Measurements from ENCODE around the gene TAS2R40. TPM values are rescaled to one million over a fixed set of nuclear protein-coding genes. Genes with fewer than 3 reads are reported as not detected.

TAS2R40 gene
- total and polyA plus RNA-seq, 12 donors = not detected

- WGBS, 4 donors = 12 to 19% (median 16%) methylated on average over 9 of the region's 9 CpGs
- Histone ChIP-seq H3K27ac (peak overlapping the region in 3 of 5 donors; percentile 18 to 65 (median 56)), H3K9me3 (replicated peaks in 1 of 3) (peaks cover 0 to 4% (median 0%) of the 10 kb centered on the region in 3 donors), H3K36me3 (replicated peaks in 1 of 2) (no peaks in the 10 kb centered on the region), H3K4me3 (no peak overlapping the region), H3K4me1 (replicated peaks in 1 of 2) (peaks cover 0 to 4% of the 10 kb centered on the region in 2 donors), H3K27me3 (no peaks in the 10 kb centered on the region)
- peak; percentile 65 to 87 (median 77) for DNase-seq
- TF ChIP-seq POLR2A (IDR thresholded peaks at IDR 0.05) (no peak), CTCF (IDR thresholded peaks at IDR 0.05) (peak; percentile 82 to 96 (median 88))
- intact Hi-C loops (cut with DNase I) = loop anchor here (2.0 to 10.0 kb wide), 3 partner anchors 67 to 176 kb away; no protein-coding TSS in a partner anchor
Observed at GRCh38 chr7:143240291-143241168, 18.7 kb downstream of the TAS2R40 start.

GRCh38 chr7:143242306-143242705 lies 20.5 kb downstream of the TAS2R40 start:
- no peaks in the 10 kb centered on the region for H3K36me3 ChIP-seq (replicated peaks in 1 of 2)
- TF ChIP-seq POLR2A (IDR thresholded peaks at IDR 0.05) (no peak), CTCF (IDR thresholded peaks at IDR 0.05) (no peak)
- H3K4me3 ChIP-seq = no peak overlapping the region
- H3K4me1 ChIP-seq (replicated peaks in 1 of 2) = peaks cover 0 to 4% of the 10 kb centered on the region in 2 donors
- 80 to 83% (median 82%) methylated on average over 11 of the region's 11 CpGs for WGBS, 4 donors
- no peaks in the 10 kb centered on the region for H3K9me3 ChIP-seq (replicated peaks in 1 of 3)
- DNase-seq = no peak
- no peaks in the 10 kb centered on the region for H3K27me3 ChIP-seq
- H3K27ac ChIP-seq = no peak overlapping the region
- intact Hi-C loops (cut with DNase I) = loop anchor here (5.0 to 10.0 kb wide), 2 partner anchors 65 to 172 kb away; no protein-coding TSS in a partner anchor

GRCh38 chr7:143243111-143243510 lies 21.3 kb downstream of the TAS2R40 start:
- H3K4me1 ChIP-seq (replicated peaks in 1 of 2) = peaks cover 0 to 4% of the 10 kb centered on the region in 2 donors
- WGBS, 4 donors = 64 to 69% (median 68%) methylated on average over 7 of the region's 7 CpGs

More at GRCh38 chr7:143243111-143243510, 21.3 kb downstream of the TAS2R40 start:
- no peak for DNase-seq
- no peak overlapping the region for H3K27ac ChIP-seq
- no peaks in the 10 kb centered on the region for H3K27me3 ChIP-seq
- no peak overlapping the region for H3K4me3 ChIP-seq
- TF ChIP-seq CTCF (IDR thresholded peaks at IDR 0.05) (no peak), POLR2A (IDR thresholded peaks at IDR 0.05) (no peak)
- intact Hi-C loops (cut with DNase I) = loop anchor here (5.0 to 10.0 kb wide), 2 partner anchors 64 to 172 kb away; no protein-coding TSS in a partner anchor
- H3K36me3 ChIP-seq (replicated peaks in 1 of 2) = no peaks in the 10 kb centered on the region
- no peaks in the 10 kb centered on the region for H3K9me3 ChIP-seq (replicated peaks in 1 of 3)
